Measurements from ENCODE around the gene SLC50A1.
A peak's percentile ranks its signal among the peaks of the same experiment; 100 is the strongest.
"Not testable (repeated sequence)": the region's sequence is repeated elsewhere in the genome, so short reads cannot be mapped to it uniquely, and the experiment has no call there.

SLC50A1 gene

DNA sequence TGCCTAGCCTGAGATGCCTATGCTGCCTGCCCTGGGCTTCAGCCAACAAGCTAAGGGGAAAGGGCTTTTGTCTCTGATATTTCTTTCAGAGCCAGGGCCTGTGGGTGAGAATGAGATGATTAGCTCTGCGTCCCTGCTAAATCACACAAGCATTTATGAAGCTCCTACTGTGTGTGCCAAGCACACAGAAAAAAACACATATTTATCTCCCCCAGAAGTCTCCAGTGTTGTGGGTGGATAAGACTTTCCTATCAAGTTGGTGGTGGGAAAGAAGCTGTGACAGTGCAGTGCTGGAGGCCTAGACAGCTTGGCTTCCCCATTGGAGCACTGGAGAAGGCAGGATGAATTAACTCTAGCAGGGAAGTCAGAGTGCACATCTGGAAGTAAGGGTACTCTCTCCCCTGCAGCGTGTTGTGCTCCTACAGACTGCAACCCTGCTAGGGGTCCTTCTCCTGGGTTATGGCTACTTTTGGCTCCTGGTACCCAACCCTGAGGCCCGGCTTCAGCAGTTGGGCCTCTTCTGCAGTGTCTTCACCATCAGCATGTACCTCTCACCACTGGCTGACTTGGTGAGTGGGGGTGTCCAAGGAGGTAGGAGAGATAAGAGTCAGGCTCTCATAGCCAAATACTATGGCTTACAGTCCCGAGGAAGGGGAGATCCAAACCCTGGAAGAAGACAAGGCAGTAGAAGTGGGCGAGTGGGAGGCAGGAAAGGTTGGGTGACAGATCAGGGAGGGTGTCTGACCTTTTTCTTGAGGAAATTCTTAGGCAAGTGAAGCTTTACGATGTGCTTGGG lies 1.7 kb downstream of the SLC50A1 start:
- no peak for FAIRE-seq

DNA sequence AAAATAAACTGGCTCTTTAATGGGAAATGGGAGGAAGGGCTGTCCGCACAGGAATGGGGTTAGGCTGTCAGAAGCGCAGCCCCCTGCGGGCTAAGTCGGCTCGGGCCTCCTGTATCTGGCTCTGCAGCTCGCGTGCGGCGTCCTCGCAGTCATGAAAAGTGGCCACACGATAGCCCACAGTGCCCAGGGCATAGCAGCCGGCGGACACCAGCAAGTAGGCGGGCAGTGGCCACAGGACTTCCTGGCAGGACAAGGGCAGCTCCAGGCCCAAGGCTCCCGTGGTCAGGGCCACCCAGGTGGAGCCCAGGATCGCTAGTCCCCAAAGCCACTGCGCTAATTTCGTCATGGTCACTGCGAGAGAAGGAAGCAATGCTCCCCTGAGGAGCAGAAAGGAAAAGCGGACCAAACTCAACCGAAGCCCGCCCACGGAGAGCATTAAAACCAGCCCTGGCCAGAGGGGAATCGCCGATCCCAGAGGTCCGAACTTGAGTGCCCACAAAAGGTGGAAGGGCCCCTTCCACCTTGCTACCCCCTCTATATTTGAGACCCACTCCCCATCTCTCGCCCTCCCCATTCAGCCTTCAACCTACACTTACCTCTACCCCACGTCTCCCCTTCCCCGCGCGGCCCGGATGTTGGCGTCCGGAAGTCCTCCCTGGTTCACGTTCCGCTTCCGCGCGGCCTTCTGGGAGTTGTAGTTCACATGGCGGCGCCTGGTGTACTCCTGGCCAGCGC lies 4.4 kb downstream of the SLC50A1 start, which contains the start of gene DPM3:
TSS of gene DPM3 (minus strand) at position 637 of the 735 bp plus-strand sequence. CDS start at position 346, 291 bp downstream.
- peak; percentile 19 for FAIRE-seq

DNA sequence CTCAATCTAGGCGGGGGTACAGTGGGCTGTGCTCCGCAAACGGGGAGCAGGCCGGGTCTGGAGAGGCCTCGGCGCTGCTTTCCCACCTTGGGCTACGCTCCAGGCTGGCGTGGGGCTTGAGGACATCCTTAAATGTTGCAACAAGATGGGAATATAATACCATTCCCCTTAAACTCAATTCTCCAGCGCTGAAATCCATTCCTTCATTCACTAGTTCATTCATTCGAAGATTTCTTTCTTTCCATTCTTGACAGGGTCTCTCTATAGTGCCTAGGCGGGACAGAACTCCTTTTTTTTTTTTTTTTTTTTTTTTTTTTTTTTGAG lies 4.9 kb downstream of the SLC50A1 start:
- FAIRE-seq: no peak

GRCh38 chr1:155141749-155142148 lies 6.1 kb downstream of the SLC50A1 start:
- FAIRE-seq: no peak

GRCh38 chr1:155145491-155145890 lies 9.8 kb downstream of the SLC50A1 start:
- no peak for FAIRE-seq

DNA sequence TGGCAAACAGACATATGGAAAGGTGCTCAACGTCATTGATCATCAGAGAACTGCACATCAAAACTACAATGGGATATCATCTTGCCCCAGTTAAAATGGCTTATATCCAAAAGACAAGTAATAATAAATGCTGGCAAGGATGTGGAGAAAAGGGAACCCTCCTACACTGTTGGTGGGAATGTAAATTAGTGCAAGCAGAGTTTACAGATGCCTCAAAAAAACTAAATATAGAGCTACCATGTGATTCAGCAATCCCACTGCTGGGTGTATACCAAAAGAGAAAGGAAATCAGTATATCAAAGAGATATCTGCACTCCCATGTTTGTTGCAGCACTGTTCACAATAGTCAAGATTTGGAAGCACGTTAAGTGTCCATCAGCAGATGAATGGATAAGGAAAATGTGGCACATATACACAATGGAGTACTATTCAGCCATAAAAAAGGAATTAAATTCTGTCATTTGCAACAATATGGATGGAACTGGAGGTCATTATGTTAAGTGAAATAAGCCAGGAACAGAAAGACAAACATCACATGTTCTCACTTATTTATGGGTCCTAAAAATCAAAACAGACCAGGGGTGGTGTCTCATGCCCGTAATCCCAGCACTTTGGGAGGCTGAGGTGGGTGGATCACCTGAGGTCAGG lies 20.5 kb downstream of the SLC50A1 start:
- not testable (repeated sequence) for FAIRE-seq

- no peak for FAIRE-seq
Observed at GRCh38 chr1:155158991-155159390, 23.3 kb downstream of the SLC50A1 start.

- FAIRE-seq: no peak
Observed at GRCh38 chr1:155160128-155160527, 24.5 kb downstream of the SLC50A1 start.

GRCh38 chr1:155162631-155163030 lies 27.0 kb downstream of the SLC50A1 start:
- not testable (repeated sequence) for FAIRE-seq

GRCh38 chr1:155163785-155164184 lies 28.1 kb downstream of the SLC50A1 start:
- not testable (repeated sequence) for FAIRE-seq

- not testable (repeated sequence) for FAIRE-seq
Observed at GRCh38 chr1:155164625-155165024, 29.0 kb downstream of the SLC50A1 start.

- FAIRE-seq: no peak
Observed at GRCh38 chr1:155166051-155166470, 30.4 kb downstream of the SLC50A1 start.

GRCh38 chr1:155166471-155167165 lies 31.0 kb downstream of the SLC50A1 start:
- FAIRE-seq: no peak

DNA sequence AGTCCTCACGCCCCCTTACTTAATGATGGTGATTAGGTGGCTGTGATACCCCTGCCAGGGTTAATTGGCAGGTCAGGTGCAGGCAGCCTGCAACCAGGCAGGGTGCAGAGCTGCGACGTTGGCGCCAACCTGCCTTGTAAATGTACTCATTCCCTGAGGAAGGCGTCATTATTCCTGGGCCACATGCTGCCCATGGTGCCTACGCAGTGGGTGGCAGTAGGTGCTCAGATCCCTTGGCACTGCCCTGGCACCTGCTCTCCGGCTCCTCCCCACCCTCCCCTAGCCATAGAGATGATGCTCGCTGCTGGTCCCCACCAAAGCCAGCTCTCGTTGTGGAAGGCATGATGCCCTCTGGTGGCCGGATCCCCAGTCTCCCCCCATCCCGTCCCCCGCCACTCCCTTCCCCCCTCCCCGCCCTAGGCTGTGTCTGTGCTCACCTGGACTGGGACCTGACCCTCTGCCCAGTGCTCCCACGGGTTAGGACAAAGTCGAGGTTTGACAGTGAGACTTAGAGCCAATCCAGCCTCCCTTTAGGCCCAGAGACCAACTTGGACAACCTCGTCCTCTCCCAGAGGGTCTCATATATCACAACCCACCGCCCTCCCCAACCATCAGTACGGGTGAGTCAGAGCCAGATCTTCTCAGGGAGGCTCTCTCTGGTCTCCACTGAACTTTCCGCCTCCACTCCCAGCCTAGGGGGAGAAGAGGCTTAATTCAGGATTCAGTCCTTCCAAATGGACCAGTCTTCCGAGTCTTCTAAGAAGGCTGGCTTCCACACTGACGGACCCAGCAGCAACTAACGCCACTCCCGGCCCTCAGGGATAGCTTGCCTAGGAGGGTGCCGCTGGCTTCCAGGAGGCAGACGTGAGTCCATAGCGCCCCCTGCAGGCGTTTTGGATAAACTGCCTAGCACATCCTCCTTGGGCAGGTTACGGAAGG lies 31.8 kb downstream of the SLC50A1 start:
- peak; percentile 91 for FAIRE-seq

GRCh38 chr1:155168105-155168445 lies 32.4 kb downstream of the SLC50A1 start:
- FAIRE-seq: not testable (repeated sequence)

GRCh38 chr1:155168456-155169210 lies 33.0 kb downstream of the SLC50A1 start:
- no peak for FAIRE-seq

- FAIRE-seq: no peak
Observed at GRCh38 chr1:155169541-155169940, 33.9 kb downstream of the SLC50A1 start.

DNA sequence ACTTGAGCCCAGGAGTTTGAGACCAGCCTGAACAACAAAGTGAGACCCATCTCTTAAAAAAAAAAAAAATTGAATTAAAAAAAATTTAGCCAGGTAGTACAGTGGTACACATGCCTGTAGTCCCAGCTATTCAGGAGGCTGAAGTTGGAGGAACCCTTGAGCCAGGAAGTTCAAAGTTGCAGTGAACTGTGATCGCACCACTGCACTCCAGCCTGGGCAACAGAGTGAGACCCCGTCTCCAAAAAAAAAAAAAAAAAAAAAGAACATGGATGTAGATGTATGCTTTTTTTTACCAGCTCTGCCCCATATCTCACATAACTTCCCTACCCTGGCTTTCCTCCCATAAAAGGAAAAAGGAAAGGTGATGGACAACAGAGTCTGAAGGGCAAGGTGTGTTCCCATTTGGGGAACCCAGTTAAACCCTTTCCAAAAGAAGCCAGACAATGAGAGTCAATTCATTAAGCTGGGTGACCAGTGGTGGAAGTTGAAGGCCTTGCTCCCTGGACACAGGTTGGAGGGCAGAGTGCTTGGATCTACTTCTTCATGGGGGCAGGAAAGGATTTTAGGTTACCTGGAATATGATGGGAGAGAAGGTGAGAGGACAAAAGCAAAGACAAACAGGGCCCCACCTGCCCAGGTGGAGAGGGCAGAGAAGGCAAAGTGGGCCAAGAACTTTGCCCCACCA lies 34.6 kb downstream of the SLC50A1 start:
- no peak for FAIRE-seq

DNA sequence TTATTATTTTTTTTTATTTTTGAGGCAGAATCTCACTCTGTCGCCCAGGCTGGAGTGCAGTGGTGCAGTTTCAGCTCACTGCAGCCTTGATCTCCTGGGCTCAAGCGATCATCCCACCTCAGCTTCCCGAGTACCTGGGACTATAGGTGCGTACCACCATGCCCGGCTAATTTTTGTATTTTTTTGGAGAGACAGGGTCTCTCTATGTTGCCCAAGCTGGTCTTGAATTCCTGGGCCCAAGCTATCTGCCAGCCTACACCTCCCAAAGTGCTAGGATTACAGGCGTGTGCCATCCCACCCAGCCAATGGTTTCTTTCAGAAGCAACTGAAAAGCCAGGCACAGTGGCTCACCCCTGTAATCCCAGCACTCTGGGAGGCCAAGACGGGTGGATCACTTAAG lies 35.2 kb downstream of the SLC50A1 start:
- FAIRE-seq: no peak
